GM12878 (cell line): ENCODE results near the gene BHLHE23.

Experiments
- ASH2L ChIP-seq: fragments of 300-600, 200-600 bp; sonication (generic); IDR thresholded peaks from 2 replicates; pipeline ENCODE4 v1.6.1; 2017; ENCODE audit warnings: low read depth, mild to moderate bottlenecking, borderline replicate concordance
- CEBPB ChIP-seq, 2 experiments: fragments of 150-350 bp in 1 of 2; IDR thresholded peaks; 2 replicates each; pipeline ENCODE4 v1.6.1; 2012 to 2014; ENCODE audit warnings: low read depth in 2 of 2, low read length in 2 of 2, borderline replicate concordance in 1 of 2, inconsistent platforms in 1 of 2
- CTCF ChIP-seq, 3 experiments: IDR thresholded peaks in 2 of 3; conservative IDR thresholded peaks in 1 of 3; 2 replicates each; pipeline ENCODE4 v1.5.1; 2011; ENCODE audit warnings: low read depth in 3 of 3, low read length in 3 of 3, mild to moderate bottlenecking in 3 of 3, control low read depth in 2 of 3, moderate library complexity in 2 of 3, inconsistent platforms in 1 of 3, mixed read lengths in 1 of 3; ENCODE audit not compliant: control insufficient read depth in 2 of 3, insufficient read depth in 1 of 3; ENCODE audit errors: extremely low read depth in 1 of 3
- EZH2 ChIP-seq: IDR thresholded peaks from 2 replicates; pipeline ENCODE4 v1.6.1; 2012; ENCODE audit warnings: low read depth, mild to moderate bottlenecking, control low read depth, inconsistent platforms, low read length, borderline replicate concordance; ENCODE audit not compliant: control insufficient read depth
- FOXM1 ChIP-seq: IDR thresholded peaks from 2 replicates; pipeline ENCODE4 v1.6.1; 2012; ENCODE audit warnings: low read depth, mild to moderate bottlenecking, inconsistent platforms, low read length, moderate library complexity
- GABPA ChIP-seq: IDR thresholded peaks from 2 replicates; pipeline ENCODE4 v1.6.1; 2014; ENCODE audit warnings: antibody characterized with exemption, low read depth, mild to moderate bottlenecking, inconsistent platforms
- PBX3 ChIP-seq: IDR thresholded peaks from 2 replicates; pipeline ENCODE4 v1.6.1; 2011; ENCODE audit warnings: mild to moderate bottlenecking, low read depth, low read length, moderate library complexity; ENCODE audit not compliant: insufficient replicate concordance
- POLR2A ChIP-seq: IDR thresholded peaks from 2 replicates; pipeline ENCODE4 v1.6.1; 2011; ENCODE audit warnings: low read depth, mild to moderate bottlenecking, low read length
- RAD21 ChIP-seq: IDR thresholded peaks from 2 replicates; pipeline ENCODE4 v1.6.1; 2011; ENCODE audit warnings: mild to moderate bottlenecking, low read depth, low read length, moderate library complexity; ENCODE audit not compliant: insufficient read depth
- RBBP5 ChIP-seq: fragments of 200-600 bp; sonication (generic); conservative IDR thresholded peaks from 2 replicates; pipeline ENCODE4 v1.6.1; 2016
- RELB ChIP-seq: fragments of 450-650 bp; IDR thresholded peaks from 2 replicates; pipeline ENCODE4 v1.6.1; 2017; ENCODE audit warnings: low read depth, mild to moderate bottlenecking, moderate library complexity
- SP1 ChIP-seq: IDR thresholded peaks from one replicate; pipeline ENCODE4 v1.6.1; 2011; ENCODE audit warnings: low read depth, low read length
- SREBF2 ChIP-seq: IDR thresholded peaks from 2 replicates; pipeline ENCODE4 v1.6.1; 2012; ENCODE audit warnings: mild to moderate bottlenecking, low read length
- TCF12 ChIP-seq: IDR thresholded peaks from 2 replicates; pipeline ENCODE4 v1.6.1; 2011; ENCODE audit warnings: low read depth, mild to moderate bottlenecking, low read length

- TF ChIP-seq ASH2L = no peak
- TF ChIP-seq CTCF (IDR thresholded peaks at IDR 0.05 in 2 of 3, conservative IDR thresholded peaks at IDR 0.05 in 1 of 3; ENCODE audit: control insufficient read depth in 2 of 3, extremely low read depth in 1 of 3, insufficient read depth in 1 of 3, low read depth in 3 of 3, low read length in 3 of 3) = no peak
- TF ChIP-seq TCF12 = no peak
- TF ChIP-seq POLR2A = no peak; the same call in 1 of the 2 replicates
- no peak for TF ChIP-seq RAD21
- no peak for TF ChIP-seq CEBPB (IDR thresholded peaks at IDR 0.05; ENCODE audit: borderline replicate concordance in 1 of 2, low read depth in 2 of 2, low read length in 2 of 2)
- no peak for TF ChIP-seq SP1
- no peak for TF ChIP-seq RELB
- TF ChIP-seq FOXM1 = no peak
- no peak for TF ChIP-seq PBX3
- TF ChIP-seq EZH2 = no peak
- no peak for TF ChIP-seq RBBP5
- no peak for TF ChIP-seq GABPA
- TF ChIP-seq SREBF2 = no peak
Measured at GRCh38 chr20:63043348-63044203, 36.8 kb upstream of the BHLHE23 start.
